Sigmoid colon (tissue), 4 donors: ENCODE measurements around the gene PRKAG2.

ENCODE experiments used
- POLR2AphosphoS5 ChIP-seq, 4 donors: sonication (generic); formaldehyde crosslinking; IDR thresholded peaks; one replicate each; pipeline ENCODE4 v1.6.1; 2017; ENCODE audit warnings: antibody characterized with exemption in 4 of 4
- TF ChIP-seq, protein P1 (sequence below), 4 experiments: fragments of 450-650 bp in 3 of 4; fragments of 200-600 bp in 1 of 4; IDR thresholded peaks; one replicate each; pipeline ENCODE4 v1.5.1; 2016 to 2019; ENCODE audit warnings: antibody characterized with exemption in 4 of 4, mild to moderate bottlenecking in 3 of 4, moderate library complexity in 2 of 4

DNA sequence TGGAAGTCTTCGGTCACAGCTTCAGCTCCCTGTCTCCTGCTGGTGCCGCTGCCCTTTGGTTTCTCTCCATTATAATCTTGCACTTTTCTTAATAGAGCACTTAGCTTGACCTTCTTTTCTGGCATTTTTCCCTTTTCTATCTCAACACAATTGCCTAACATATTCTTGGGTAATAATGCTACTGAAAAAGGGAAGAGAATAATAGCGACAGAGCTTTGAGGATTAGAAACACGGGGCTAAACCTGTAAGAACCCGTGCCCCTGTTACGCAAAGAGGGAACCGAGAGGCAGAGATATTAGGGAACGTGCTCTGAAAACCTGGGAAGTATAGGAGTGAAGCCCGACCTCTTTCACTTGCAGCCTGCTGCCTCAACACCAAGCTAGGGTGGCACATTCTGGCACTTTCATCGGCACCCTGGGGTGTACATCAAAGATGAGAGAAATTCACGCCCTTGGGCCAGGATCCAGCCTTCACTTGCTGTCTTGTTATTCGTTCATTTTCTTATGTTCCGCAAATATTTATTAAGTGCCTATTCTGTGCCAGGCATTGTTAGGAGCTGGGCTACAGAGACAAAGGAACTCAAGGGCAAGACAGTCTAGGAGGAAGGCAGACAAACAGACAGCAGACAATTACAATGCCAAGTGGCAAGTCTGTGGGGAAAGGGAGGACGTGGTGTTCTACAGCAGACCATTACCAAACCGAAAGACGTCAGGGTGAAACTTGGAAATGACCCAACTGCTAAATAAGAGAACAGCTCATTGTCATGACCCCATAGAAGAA is 46.4 kb upstream of the PRKAG2 start:
- TF ChIP-seq, protein P1, sequence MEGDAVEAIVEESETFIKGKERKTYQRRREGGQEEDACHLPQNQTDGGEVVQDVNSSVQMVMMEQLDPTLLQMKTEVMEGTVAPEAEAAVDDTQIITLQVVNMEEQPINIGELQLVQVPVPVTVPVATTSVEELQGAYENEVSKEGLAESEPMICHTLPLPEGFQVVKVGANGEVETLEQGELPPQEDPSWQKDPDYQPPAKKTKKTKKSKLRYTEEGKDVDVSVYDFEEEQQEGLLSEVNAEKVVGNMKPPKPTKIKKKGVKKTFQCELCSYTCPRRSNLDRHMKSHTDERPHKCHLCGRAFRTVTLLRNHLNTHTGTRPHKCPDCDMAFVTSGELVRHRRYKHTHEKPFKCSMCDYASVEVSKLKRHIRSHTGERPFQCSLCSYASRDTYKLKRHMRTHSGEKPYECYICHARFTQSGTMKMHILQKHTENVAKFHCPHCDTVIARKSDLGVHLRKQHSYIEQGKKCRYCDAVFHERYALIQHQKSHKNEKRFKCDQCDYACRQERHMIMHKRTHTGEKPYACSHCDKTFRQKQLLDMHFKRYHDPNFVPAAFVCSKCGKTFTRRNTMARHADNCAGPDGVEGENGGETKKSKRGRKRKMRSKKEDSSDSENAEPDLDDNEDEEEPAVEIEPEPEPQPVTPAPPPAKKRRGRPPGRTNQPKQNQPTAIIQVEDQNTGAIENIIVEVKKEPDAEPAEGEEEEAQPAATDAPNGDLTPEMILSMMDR (IDR thresholded peaks at IDR 0.05), result no peak
- TF ChIP-seq POLR2AphosphoS5 (IDR thresholded peaks at IDR 0.05), result peak in 3 of 4 donors; percentile 5 to 49 (median 25)
